GM19025 (cell line): ENCODE results near the gene ARHGAP25.

Experiments used
- ATAC-seq: cut with Tn5 transposase; IDR thresholded peaks from one replicate; pipeline ENCODE4 v1.9.1; 2021; ENCODE audit warnings: mild to moderate bottlenecking, low read depth, moderate library complexity; ENCODE audit not compliant: unreplicated experiment

The ARHGAP25 gene

DNA sequence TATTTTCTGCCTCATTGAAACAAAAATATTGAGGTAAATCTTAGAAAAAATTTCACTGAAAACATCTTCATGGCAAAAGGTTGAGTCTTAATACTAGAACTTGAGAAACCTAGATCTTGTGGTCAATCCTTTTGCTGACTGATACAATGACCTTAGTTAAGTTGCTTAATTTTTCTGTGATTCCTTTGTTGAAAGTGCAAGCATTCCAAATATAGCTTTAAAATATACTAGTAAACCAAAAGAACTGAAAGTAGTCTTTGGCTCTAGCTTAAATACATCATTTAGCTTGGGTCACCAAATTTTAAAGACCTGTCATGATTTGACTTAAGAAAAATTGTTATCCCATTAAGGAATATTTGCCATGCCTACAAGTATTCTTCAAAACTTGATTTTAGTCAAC is 119.9 kb downstream of the ARHGAP25 start:
- no peak for ATAC-seq

DNA sequence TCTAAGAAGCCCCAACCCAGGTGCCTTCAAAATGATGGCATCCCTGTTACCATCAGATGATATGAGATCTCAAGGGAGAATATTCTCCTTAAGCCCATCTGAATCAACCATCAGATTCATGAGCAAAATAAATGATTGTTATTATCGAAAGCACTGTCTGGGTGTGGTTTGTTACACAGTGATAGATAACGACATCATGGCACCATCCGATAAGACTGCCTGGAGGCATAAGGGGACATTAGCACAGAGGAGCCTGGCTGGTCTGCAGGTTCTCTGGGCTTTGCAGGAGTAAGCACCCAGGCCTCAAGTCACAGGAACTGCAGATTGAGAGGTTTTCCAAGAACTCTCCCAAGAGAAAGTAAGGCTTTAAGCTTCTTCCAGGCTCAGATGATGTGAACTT is 120.9 kb downstream of the ARHGAP25 start:
- no peak for ATAC-seq

DNA sequence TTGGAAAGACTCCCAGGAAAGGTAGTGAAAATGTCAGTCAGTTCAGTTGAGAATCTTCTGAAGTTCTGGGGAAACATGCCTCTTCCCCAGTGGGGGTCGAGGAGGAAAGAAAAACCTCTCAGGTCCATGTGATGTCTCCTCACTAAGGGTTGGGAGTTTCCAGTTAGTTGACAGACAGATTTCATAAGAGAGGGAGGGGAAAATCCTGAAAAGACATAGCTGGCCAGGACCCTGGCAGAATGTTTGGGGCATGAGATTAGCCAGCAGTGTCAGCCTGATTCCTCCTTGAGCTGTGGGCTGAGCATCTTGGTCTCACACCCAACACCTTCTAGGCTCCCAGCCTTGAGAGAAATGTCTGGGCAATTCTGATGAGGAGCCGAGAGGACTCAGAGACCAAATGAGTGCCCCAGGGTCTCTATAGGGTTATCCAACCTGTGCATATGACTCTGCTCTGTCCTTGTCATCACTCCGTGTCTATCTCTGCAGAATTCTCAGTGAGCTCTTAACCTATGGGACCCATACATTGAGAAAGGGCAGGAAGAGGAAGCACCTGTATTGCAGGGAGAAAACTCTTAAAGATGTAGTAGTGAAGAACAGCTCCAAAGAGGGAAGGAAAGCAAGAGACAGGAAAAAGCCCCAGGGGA is 122.7 kb downstream of the ARHGAP25 start:
- ATAC-seq = no peak

GRCh38 chr2:68857855-68858456 is 123.3 kb downstream of the ARHGAP25 start:
- ATAC-seq = no peak

- no peak for ATAC-seq
Observed at GRCh38 chr2:68860111-68860510, 125.5 kb downstream of the ARHGAP25 start.

GRCh38 chr2:68861330-68861729 is 126.7 kb downstream of the ARHGAP25 start:
- no peak for ATAC-seq

DNA sequence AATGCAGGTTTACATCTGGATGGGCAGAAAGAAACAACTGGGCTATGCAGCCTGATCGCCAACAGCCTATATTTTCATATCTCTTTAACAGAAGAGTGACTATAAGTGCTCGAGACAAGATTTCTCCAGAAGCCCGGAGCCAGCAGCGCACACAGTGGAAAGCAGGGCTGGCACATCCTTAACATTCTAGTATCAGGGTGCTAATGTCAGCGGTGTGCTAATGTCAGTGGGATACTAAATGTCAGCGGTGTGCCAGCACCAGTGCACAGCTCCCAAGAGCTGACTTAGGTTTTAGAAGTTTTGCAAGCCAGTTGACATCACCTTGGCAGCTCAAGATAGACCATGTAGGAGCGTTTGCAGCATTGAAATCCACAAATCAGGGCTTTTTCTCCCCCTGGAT is 128.3 kb downstream of the ARHGAP25 start:
- no peak for ATAC-seq

DNA sequence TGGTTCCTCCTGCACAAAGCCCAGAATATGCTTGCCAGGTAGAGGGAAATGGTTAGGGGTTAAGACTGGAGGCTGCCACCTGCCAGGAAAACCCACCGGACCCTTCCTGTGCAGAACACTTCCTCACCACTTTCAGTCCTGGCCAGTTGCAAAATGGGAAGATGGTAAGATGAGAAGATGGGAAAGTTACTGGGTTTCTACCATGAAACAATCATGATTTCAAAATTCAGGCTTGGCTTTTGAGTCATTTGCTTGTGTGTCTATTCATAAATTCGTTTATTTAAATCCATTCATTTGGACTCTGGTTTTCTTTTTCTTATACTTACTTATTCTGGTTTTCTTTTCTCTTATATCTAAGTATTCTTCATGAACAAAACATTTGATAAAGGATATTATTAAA is 129.4 kb downstream of the ARHGAP25 start:
- no peak for ATAC-seq

DNA sequence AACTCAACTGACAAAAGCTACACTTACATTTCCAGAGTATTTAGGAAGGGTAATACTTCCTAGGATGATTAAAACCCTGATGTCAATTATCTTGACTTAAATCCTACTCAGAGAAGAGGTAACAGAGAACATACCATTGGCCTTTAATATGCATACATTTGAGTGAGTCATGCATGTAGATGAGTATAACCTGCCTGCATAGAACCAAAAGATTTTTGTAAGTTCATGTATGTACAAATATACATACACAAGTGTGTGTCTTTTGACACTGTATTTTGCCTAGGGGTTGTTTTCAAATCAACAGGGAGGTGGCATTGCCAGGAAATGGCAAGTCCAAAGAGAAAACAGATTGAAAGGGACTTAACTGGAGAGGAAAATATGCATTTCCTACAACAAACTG is 130.5 kb downstream of the ARHGAP25 start:
- no peak for ATAC-seq

- ATAC-seq = no peak
Observed at GRCh38 chr2:68870215-68870614, 135.6 kb downstream of the ARHGAP25 start.

GRCh38 chr2:68871159-68871764 is 136.7 kb downstream of the ARHGAP25 start, which contains the start of gene BMP10:
BMP10 (minus strand) TSS chr2:68871397; CDS start chr2:68871358, 39 bp downstream.
- no peak for ATAC-seq
